HL-60 (cell line): ENCODE measurements around the gene SAFB2.

Source experiments
- DNase-seq, 2 experiments: peaks; one replicate each; pipeline ENCODE4 v3.0.0-alpha.2; 2010 to 2020; ENCODE audit warnings: low read depth in 1 of 2, low spot score in 1 of 2
- H3K27ac ChIP-seq: fragments of 250-450 bp; sonication (Bioruptor Pico); replicated peaks from 2 replicates; pipeline ENCODE4 v1.5.1; 2020; ENCODE audit warnings: mild to moderate bottlenecking, moderate library complexity
- H3K27me3 ChIP-seq: fragments of 250-450 bp; sonication (Bioruptor Pico); 2 replicates; pipeline ENCODE4 v1.5.1; 2021; ENCODE audit warnings: mild to moderate bottlenecking, moderate library complexity; ENCODE audit not compliant: insufficient read depth, poor library complexity, severe bottlenecking
- H3K4me3 ChIP-seq: replicated peaks from 2 replicates; pipeline ENCODE4 v1.5.1; 2011; ENCODE audit warnings: mild to moderate bottlenecking, control low read depth, low read length; ENCODE audit not compliant: insufficient read depth
- CTCF ChIP-seq: IDR thresholded peaks from one replicate; pipeline ENCODE4 v1.5.1; 2011; ENCODE audit warnings: low read length, control low read depth, inconsistent platforms; ENCODE audit not compliant: insufficient read depth
- GABPA ChIP-seq: IDR thresholded peaks from 2 replicates; pipeline ENCODE4 v1.6.1; 2012; ENCODE audit warnings: low read depth
- POLR2AphosphoS5 ChIP-seq: IDR thresholded peaks from 2 replicates; pipeline ENCODE4 v1.6.1; 2012; ENCODE audit warnings: low read depth
- REST ChIP-seq: IDR thresholded peaks from 2 replicates; pipeline ENCODE4 v1.6.1; 2012; ENCODE audit warnings: low read depth; ENCODE audit not compliant: insufficient replicate concordance
- SPI1 ChIP-seq: IDR thresholded peaks from 2 replicates; pipeline ENCODE4 v1.6.1; 2012; ENCODE audit warnings: low read depth, mild to moderate bottlenecking, borderline replicate concordance

Gene SAFB2

GRCh38 chr19:5617080-5617479 lies 5.5 kb downstream of the SAFB2 start:
- DNase-seq: no peak
- H3K27me3 ChIP-seq: no peaks in the 10 kb centered on the region
- TF ChIP-seq SPI1 (no peak), REST (no peak), POLR2AphosphoS5 (no peak), GABPA (no peak), CTCF (no peak)
- H3K27ac ChIP-seq: no peak overlapping the region
- H3K4me3 ChIP-seq: no peak overlapping the region

GRCh38 chr19:5615756-5616327 lies 6.7 kb downstream of the SAFB2 start:
- H3K27me3 ChIP-seq: no peaks in the 10 kb centered on the region
- H3K4me3 ChIP-seq: no peak overlapping the region
- no peak for DNase-seq
- H3K27ac ChIP-seq: no peak overlapping the region
- TF ChIP-seq SPI1 (no peak), REST (no peak), CTCF (no peak), POLR2AphosphoS5 (no peak), GABPA (no peak)

- DNase-seq: no peak
- H3K4me3 ChIP-seq: no peak overlapping the region
- TF ChIP-seq POLR2AphosphoS5 (no peak), REST (no peak), CTCF (no peak)
- H3K27ac ChIP-seq: no peak overlapping the region
- no peaks in the 10 kb centered on the region for H3K27me3 ChIP-seq
Observed at GRCh38 chr19:5612891-5613865, 9.4 kb downstream of the SAFB2 start.
